WTC11 (cell line): Measurements from ENCODE around the gene RAD17. TPM values are rescaled to one million over a fixed set of nuclear protein-coding genes. Genes with fewer than 3 reads are reported as not detected.

Source experiments
- ATAC-seq: fragments of 200-7000 bp; cut with Tn5 transposase; 2 replicates; pipeline ENCODE4 v1.10.0; 2021; ENCODE audit warnings: mild to moderate bottlenecking, moderate library complexity
- Bru-seq: library from RNA; stranded (reverse); fragments of 400-500 nt; gene quantifications from one replicate; lab custom pipeline; 2021; lab: Mats Ljungman, UMichigan
- CTCF ChIA-PET: fragments of 300-600 bp; sonication (Branson Sonifier 250); formaldehyde crosslinking; loops from one replicate; lab custom pipeline; 2021; ENCODE audit warnings: antibody characterized with exemption; lab: Charles Lee
- POLR2A ChIA-PET: fragments of 350-600 bp; sonication (Branson Sonifier 250); formaldehyde crosslinking; loops from one replicate; lab custom pipeline; 2021; ENCODE audit warnings: antibody characterized with exemption; lab: Charles Lee
- DNase-seq: peaks from one replicate; pipeline ENCODE4 v3.0.0; 2021; ENCODE audit warnings: low spot score
- H3K27ac Mint-ChIP-seq: 2 replicates; pipeline ENCODE4 v1.8.0; 2021; ENCODE audit warnings: mixed read lengths
- H3K27me3 Mint-ChIP-seq: 2 replicates; pipeline ENCODE4 v1.8.0; 2021; ENCODE audit warnings: low read depth, mild to moderate bottlenecking, moderate library complexity, mixed read lengths
- H3K36me3 Mint-ChIP-seq: 2 replicates; pipeline ENCODE4 v1.8.0; 2021; ENCODE audit warnings: mixed read lengths
- H3K4me1 Mint-ChIP-seq: 2 replicates; pipeline ENCODE4 v1.8.0; 2022; ENCODE audit warnings: mixed read lengths
- H3K4me3 Mint-ChIP-seq: 2 replicates; pipeline ENCODE4 v1.8.0; 2021; ENCODE audit warnings: mild to moderate bottlenecking, moderate library complexity, mixed read lengths
- H3K9me3 Mint-ChIP-seq: 2 replicates; pipeline ENCODE4 v1.8.0; 2021; ENCODE audit warnings: mixed read lengths
- AR ChIP-seq: fragments of 250-450 bp; sonication (Bioruptor Pico); IDR thresholded peaks from 2 replicates; pipeline ENCODE4 v1.9.0; 2021; ENCODE audit warnings: mild to moderate bottlenecking
- ATF6 ChIP-seq: sonication (generic); formaldehyde crosslinking; IDR thresholded peaks from 2 replicates; pipeline ENCODE4 v1.8.1; 2023; ENCODE audit warnings: mild to moderate bottlenecking, missing genetic modification reagents
- CREB1 ChIP-seq: sonication (generic); formaldehyde crosslinking; IDR thresholded peaks from 2 replicates; pipeline ENCODE4 v1.8.0; 2023; ENCODE audit warnings: mild to moderate bottlenecking, missing genetic modification reagents
- E2F5 ChIP-seq: sonication (generic); formaldehyde crosslinking; IDR thresholded peaks from 2 replicates; pipeline ENCODE4 v1.8.1; 2022; ENCODE audit warnings: mild to moderate bottlenecking, moderate library complexity, missing genetic modification reagents
- ERG ChIP-seq: fragments of 250-450 bp; sonication (Bioruptor Pico); IDR thresholded peaks from 2 replicates; pipeline ENCODE4 v1.8.0; 2021; ENCODE audit warnings: mild to moderate bottlenecking
- ESRRA ChIP-seq: sonication (generic); formaldehyde crosslinking; IDR thresholded peaks from 2 replicates; pipeline ENCODE4 v1.8.1; 2022; ENCODE audit warnings: mild to moderate bottlenecking, missing genetic modification reagents, borderline replicate concordance
- HMGXB4 ChIP-seq: sonication (generic); formaldehyde crosslinking; IDR thresholded peaks from 2 replicates; pipeline ENCODE4 v1.8.1; 2023; ENCODE audit warnings: mild to moderate bottlenecking, moderate library complexity, missing genetic modification reagents
- KAT7 ChIP-seq: sonication (generic); formaldehyde crosslinking; IDR thresholded peaks from 2 replicates; pipeline ENCODE4 v1.8.1; 2023; ENCODE audit warnings: missing genetic modification reagents, mild to moderate bottlenecking, borderline replicate concordance
- NR2C2 ChIP-seq: sonication (generic); formaldehyde crosslinking; IDR thresholded peaks from 2 replicates; pipeline ENCODE4 v1.8.0; 2022; ENCODE audit warnings: mild to moderate bottlenecking, missing genetic modification reagents
- NR3C1 ChIP-seq: sonication (generic); formaldehyde crosslinking; conservative IDR thresholded peaks from 2 replicates; pipeline ENCODE4 v1.8.1; 2023; ENCODE audit warnings: low read depth, mild to moderate bottlenecking, missing genetic modification reagents
- RELA ChIP-seq: sonication (generic); formaldehyde crosslinking; IDR thresholded peaks from 2 replicates; pipeline ENCODE4 v1.8.1; 2022; ENCODE audit warnings: missing genetic modification reagents, mild to moderate bottlenecking, borderline replicate concordance
- SMAD3 ChIP-seq: sonication (generic); formaldehyde crosslinking; IDR thresholded peaks from 2 replicates; pipeline ENCODE4 v1.8.0; 2022; ENCODE audit warnings: missing genetic modification reagents, mild to moderate bottlenecking, borderline replicate concordance
- TEAD1 ChIP-seq: sonication (generic); formaldehyde crosslinking; IDR thresholded peaks from 2 replicates; pipeline ENCODE4 v1.8.0; 2022; ENCODE audit warnings: mild to moderate bottlenecking, missing genetic modification reagents
- USF1 ChIP-seq: sonication (generic); formaldehyde crosslinking; IDR thresholded peaks from 2 replicates; pipeline ENCODE4 v1.8.0; 2022; ENCODE audit warnings: mild to moderate bottlenecking, missing genetic modification reagents
- ZBTB43 ChIP-seq: sonication (generic); formaldehyde crosslinking; IDR thresholded peaks from 2 replicates; pipeline ENCODE4 v1.8.1; 2023; ENCODE audit warnings: mild to moderate bottlenecking, missing genetic modification reagents
- ZNF281 ChIP-seq: sonication (generic); formaldehyde crosslinking; IDR thresholded peaks from 2 replicates; pipeline ENCODE4 v1.8.0; 2023; ENCODE audit warnings: mild to moderate bottlenecking, missing genetic modification reagents
- ZNF416 ChIP-seq: fragments of 250-450 bp; sonication (Bioruptor Pico); IDR thresholded peaks from 2 replicates; pipeline ENCODE4 v1.9.0; 2021; ENCODE audit warnings: mild to moderate bottlenecking, inconsistent platforms
- ZNF423 ChIP-seq: fragments of 250-450 bp; sonication (Bioruptor Pico); IDR thresholded peaks from 2 replicates; pipeline ENCODE4 v2.1.2; 2022; ENCODE audit warnings: mild to moderate bottlenecking, moderate library complexity
- long read RNA-seq, 3 experiments: library from RNA in 1 of 3; library from capped mRNA in 1 of 3; library from polyadenylated mRNA in 1 of 3; unstranded in 2 of 3; stranded (forward) in 1 of 3; transcript quantifications; one replicate each; pipeline ENCODE4 v2.0.0, GENCODE V29; 2021
- total RNA-seq: library from RNA; stranded (reverse); gene quantifications from 3 replicates; pipeline ENCODE4 v1.2.3, GENCODE V29; 2021

The RAD17 gene
- total RNA-seq (30.2 to 32.6 TPM (median 32.0 TPM) in 3 replicates), Bru-seq, nascent RNA (percentile 79 among the genes with signal in this experiment)
- long read RNA-seq, experiment 1, transcript RAD17-202 (17 exons, 3,164 nt): minor isoform, 5 of 144 reads
- long read RNA-seq, experiment 1, transcript RAD17-220 (18 exons, 3,057 nt): minor isoform, 24 of 144 reads
- long read RNA-seq, experiment 1, transcript RAD17-219 (17 exons, 2,323 nt): minor isoform, 9 of 144 reads
- long read RNA-seq, experiment 1, transcript RAD17-204 (18 exons, 2,943 nt): major isoform, 53 of 144 reads
- long read RNA-seq, experiment 1, partial matches to known transcripts: 15 of 144 reads
- long read RNA-seq, experiment 1, other reads (novel, unspliced or antisense): 34 of 144 reads
- long read RNA-seq, experiment 2, transcript RAD17-204 (18 exons, 2,943 nt): major isoform, 9 of 37 reads
- long read RNA-seq, experiment 2, partial matches to known transcripts: 10 of 37 reads
- long read RNA-seq, experiment 2, other reads (novel, unspliced or antisense): 15 of 37 reads
- long read RNA-seq, experiment 3, transcript RAD17-204 (18 exons, 2,943 nt): major isoform, 12 of 32 reads
- long read RNA-seq, experiment 3, partial matches to known transcripts: 6 of 32 reads
- long read RNA-seq, experiment 3, other reads (novel, unspliced or antisense): 7 of 32 reads

GRCh38 chr5:69369340-69370121, at the start of gene RAD17, which contains the start of the genes AK6 and TAF9:
TSS of gene RAD17 (plus strand) at chr5:69369818. CDS start at chr5:69372209, 2,391 bp downstream.
TSS of gene AK6 (minus strand) at chr5:69369520. CDS start at chr5:69369490, 30 bp downstream.
TSS of gene TAF9 (minus strand) at chr5:69369520. CDS start at chr5:69365737, 3,783 bp downstream.
- peak; percentile 94 for DNase-seq
- H3K4me1 Mint-ChIP-seq: peaks cover 11% of the 10 kb centered on the region
- POLR2A ChIA-PET: interaction anchor here (0.5 to 1.3 kb wide), 4 partner anchors 16 to 81 kb away, joined by 3 to 8 read pairs (median 3); no protein-coding TSS in a partner anchor
- peaks cover 31% of the 10 kb centered on the region for H3K36me3 Mint-ChIP-seq
- peak within 1 kb of the TSS; percentile 98 for H3K27ac Mint-ChIP-seq
- H3K9me3 Mint-ChIP-seq: no peaks in the 10 kb centered on the region
- H3K27me3 Mint-ChIP-seq: no peaks in the 10 kb centered on the region
- CTCF ChIA-PET: interaction anchor here (0.9 kb wide), 1 partner anchor 35 kb away, joined by 4 read pairs; no protein-coding TSS in a partner anchor
- peak; percentile 96 for ATAC-seq
- H3K4me3 Mint-ChIP-seq: peak within 1 kb of the TSS; percentile 95
- no peak for TF ChIP-seq NR3C1
- 0 out of 2 replicates have a peak, but pooled peaks have one; percentile 17 for TF ChIP-seq CREB1 (CRISPR knock-in tag)
- no peak for TF ChIP-seq ATF6 (CRISPR knock-in tag)
- peak; percentile 15; the same call in 1 of the 2 replicates for TF ChIP-seq TEAD1 (CRISPR knock-in tag)
- peak; percentile 37; the same call in 1 of the 2 replicates for TF ChIP-seq KAT7
- peak; percentile 56; the same call in 1 of the 2 replicates for TF ChIP-seq E2F5 (CRISPR knock-in tag)
- TF ChIP-seq AR (CRISPR knock-in tag): no peak
- peak; percentile 70; the same call in 1 of the 2 replicates for TF ChIP-seq HMGXB4
- TF ChIP-seq ESRRA (CRISPR knock-in tag): no peak
- TF ChIP-seq ZNF281 (CRISPR knock-in tag): 0 out of 2 replicates have a peak, but pooled peaks have one; percentile 8
- peak; percentile 95 for TF ChIP-seq USF1 (CRISPR knock-in tag)
- TF ChIP-seq ZBTB43: peak; percentile 83
- no peak for TF ChIP-seq ERG
- TF ChIP-seq ZNF416 (CRISPR knock-in tag): peak; percentile 66; the same call in 1 of the 2 replicates
- 0 out of 2 replicates have a peak, but pooled peaks have one; percentile 40 for TF ChIP-seq NR2C2 (CRISPR knock-in tag)
- TF ChIP-seq SMAD3 (CRISPR knock-in tag): peak; percentile 23
- TF ChIP-seq ZNF423 (CRISPR knock-in tag): no peak
- peak; percentile 2; the same call in 1 of the 2 replicates for TF ChIP-seq RELA (CRISPR knock-in tag)
